H1 (cell line): ENCODE data around the gene TGFB2. TPM values are rescaled to one million over a fixed set of nuclear protein-coding genes. Genes with fewer than 3 reads are reported as not detected.

Experiments
- CTCF ChIA-PET: fragments of 300-600 bp; sonication (Branson Sonifier 250); formaldehyde crosslinking; loops from one replicate; lab custom pipeline; 2021; ENCODE audit not compliant: partially characterized antibody; lab: Charles Lee
- POLR2A ChIA-PET: fragments of 300-600 bp; sonication (Branson Sonifier 250); formaldehyde crosslinking; loops from one replicate; lab custom pipeline; 2021; ENCODE audit warnings: inconsistent platforms; ENCODE audit not compliant: partially characterized antibody; lab: Charles Lee
- DNase-seq, 2 experiments: peaks; one replicate each; pipeline versions ENCODE4 v3.0.0 to v3.0.0-alpha.2; 2010 to 2022; ENCODE audit warnings: low spot score in 2 of 2, low read depth in 1 of 2, mixed read lengths in 1 of 2
- FAIRE-seq: peaks from 2 replicates; lab custom pipeline; 2011; peaks lifted over from hg19 to GRCh38; lab: Jason Lieb, UNC
- H2AFZ ChIP-seq: 2 replicates; pipeline ENCODE4 v1.8.1; 2012; ENCODE audit warnings: low read length, inconsistent platforms
- H2AK5ac ChIP-seq: 2 replicates; pipeline ENCODE4 v1.6.1; 2013; ENCODE audit warnings: low read depth, low read length
- H2BK120ac ChIP-seq: replicated peaks from 2 replicates; pipeline ENCODE3; 2013; ENCODE audit warnings: low read depth, low read length, inconsistent platforms
- H2BK12ac ChIP-seq: 2 replicates; pipeline ENCODE4 v1.6.1; 2013; ENCODE audit warnings: low read depth, low read length
- H2BK15ac ChIP-seq: 2 replicates; pipeline ENCODE4 v1.6.1; 2013; ENCODE audit warnings: low read length
- H2BK20ac ChIP-seq: 2 replicates; pipeline ENCODE4 v1.6.1; 2013; ENCODE audit warnings: low read length
- H2BK5ac ChIP-seq: 2 replicates; pipeline ENCODE4 v1.6.1; 2013; ENCODE audit warnings: low read depth, low read length
- H3K14ac ChIP-seq: 2 replicates; pipeline ENCODE4 v1.6.1; 2013; ENCODE audit warnings: inconsistent platforms; ENCODE audit not compliant: insufficient read length
- H3K18ac ChIP-seq: 2 replicates; pipeline ENCODE4 v1.6.1; 2013; ENCODE audit warnings: low read length; ENCODE audit errors: extremely low read depth
- H3K23ac ChIP-seq: 2 replicates; pipeline ENCODE4 v1.6.1; 2013; ENCODE audit warnings: inconsistent platforms; ENCODE audit not compliant: insufficient read length
- H3K23me2 ChIP-seq: 2 replicates; pipeline ENCODE4 v1.6.1; 2013; ENCODE audit warnings: low read depth, low read length
- H3K27ac ChIP-seq: 2 replicates; pipeline ENCODE4 v1.6.1; 2011; ENCODE audit warnings: low read depth, low read length, inconsistent platforms
- H3K27me3 ChIP-seq, 4 experiments: replicated peaks in 1 of 4; 1 replicate in 1 of 4; 2 replicates in 3 of 4; pipeline versions ENCODE4 v1.6.1 to v1.8.1; 2011 to 2013; ENCODE audit warnings: low read length in 3 of 4, mild to moderate bottlenecking in 3 of 4, inconsistent platforms in 2 of 4, mixed read lengths in 2 of 4, moderate library complexity in 1 of 4; ENCODE audit not compliant: control insufficient read depth in 3 of 4, insufficient read depth in 3 of 4; ENCODE audit errors: extremely low read depth in 1 of 4
- H3K36me3 ChIP-seq, 4 experiments: 2 replicates each; pipeline versions ENCODE4 v1.6.1 to v1.8.1; 2011 to 2013; ENCODE audit warnings: mild to moderate bottlenecking in 4 of 4, low read length in 3 of 4, moderate library complexity in 2 of 4, control low read depth in 1 of 4, inconsistent platforms in 1 of 4; ENCODE audit not compliant: insufficient read depth in 4 of 4, control insufficient read depth in 2 of 4
- H3K4ac ChIP-seq: replicated peaks from 2 replicates; pipeline ENCODE3; 2013; ENCODE audit warnings: low read length, low read depth, mixed read lengths, inconsistent platforms; ENCODE audit not compliant: insufficient read length
- H3K4me1 ChIP-seq, 4 experiments: replicated peaks in 1 of 4; 1 replicate in 1 of 4; 2 replicates in 3 of 4; pipeline versions ENCODE4 v1.6.1 to v1.8.1; 2011 to 2013; ENCODE audit warnings: low read length in 3 of 4, inconsistent platforms in 2 of 4, mixed read lengths in 1 of 4; ENCODE audit not compliant: insufficient read depth in 4 of 4, control insufficient read depth in 3 of 4
- H3K4me2 ChIP-seq, 2 experiments: 2 replicates each; pipeline versions ENCODE4 v1.6.1 to v1.8.1; 2011 to 2013; ENCODE audit warnings: low read depth in 2 of 2, low read length in 2 of 2, control low read depth in 1 of 2, inconsistent platforms in 1 of 2, mild to moderate bottlenecking in 1 of 2; ENCODE audit not compliant: insufficient read depth in 1 of 2
- H3K4me3 ChIP-seq, 4 experiments: fragments of 200-600, 300-600 bp in 1 of 4; sonication (generic), shearing (Covaris generic), sonication (Bioruptor Twin) in 1 of 4; 2 replicates each; pipeline versions ENCODE4 v1.5.1 to v1.8.1; 2011 to 2016; ENCODE audit warnings: low read length in 4 of 4, low read depth in 3 of 4, control low read depth in 2 of 4, inconsistent platforms in 2 of 4, mild to moderate bottlenecking in 2 of 4, mixed read lengths in 1 of 4, moderate library complexity in 1 of 4; ENCODE audit not compliant: insufficient read depth in 2 of 4; ENCODE audit errors: extremely low read depth in 1 of 4
- H3K56ac ChIP-seq: replicated peaks from 2 replicates; pipeline ENCODE3; 2013; ENCODE audit warnings: low read depth, mild to moderate bottlenecking, mixed read lengths, low read length, inconsistent platforms; ENCODE audit not compliant: insufficient read length
- H3K79me1 ChIP-seq: 2 replicates; pipeline ENCODE4 v1.6.1; 2013; ENCODE audit warnings: low read depth, low read length, control low read depth
- H3K79me2 ChIP-seq, 2 experiments: 2 replicates each; pipeline versions ENCODE4 v1.6.1 to v1.8.1; 2012 to 2013; ENCODE audit warnings: low read length in 2 of 2, mild to moderate bottlenecking in 2 of 2, inconsistent platforms in 1 of 2; ENCODE audit not compliant: insufficient read depth in 2 of 2, control insufficient read depth in 1 of 2
- H3K9ac ChIP-seq, 4 experiments: replicated peaks in 1 of 4; 1 replicate in 1 of 4; 2 replicates in 3 of 4; pipeline versions ENCODE4 v1.6.1 to v1.8.1; 2011 to 2013; ENCODE audit warnings: low read depth in 3 of 4, low read length in 3 of 4, control low read depth in 2 of 4, mild to moderate bottlenecking in 2 of 4, moderate library complexity in 2 of 4, inconsistent platforms in 1 of 4; ENCODE audit errors: extremely low read depth in 1 of 4
- H3K9me3 ChIP-seq, 2 experiments: 2 replicates each; pipeline versions ENCODE4 v1.6.1 to v1.8.1; 2012 to 2013; ENCODE audit warnings: mild to moderate bottlenecking in 2 of 2, moderate library complexity in 2 of 2, control low read depth in 1 of 2, inconsistent platforms in 1 of 2, low read depth in 1 of 2, low read length in 1 of 2, mixed read lengths in 1 of 2; ENCODE audit not compliant: insufficient read depth in 2 of 2
- H4K20me1 ChIP-seq, 2 experiments: replicated peaks in 1 of 2; 2 replicates each; pipeline versions ENCODE3 to v1.8.1; 2011 to 2013; ENCODE audit warnings: inconsistent platforms in 2 of 2, low read length in 2 of 2, mild to moderate bottlenecking in 1 of 2; ENCODE audit not compliant: insufficient read depth in 2 of 2, control insufficient read depth in 1 of 2
- H4K5ac ChIP-seq: 2 replicates; pipeline ENCODE4 v1.6.1; 2013; ENCODE audit warnings: low read length, low read depth, mixed read lengths, inconsistent platforms; ENCODE audit not compliant: insufficient read length
- H4K8ac ChIP-seq: 2 replicates; pipeline ENCODE4 v1.8.0; 2013; ENCODE audit warnings: mild to moderate bottlenecking, moderate library complexity, low read length, inconsistent platforms; ENCODE audit not compliant: insufficient read depth; ENCODE audit errors: extremely low read depth
- H4K91ac ChIP-seq: replicated peaks from 2 replicates; pipeline ENCODE3; 2013; ENCODE audit warnings: low read length, mixed read lengths, inconsistent platforms; ENCODE audit not compliant: insufficient read length
- CBX5 ChIP-seq: fragments of 300-800, 300-1000 bp; sonication (generic); IDR thresholded peaks from 2 replicates; pipeline ENCODE4 v1.7.1; 2016; ENCODE audit warnings: antibody characterized with exemption, low read length, low read depth
- CBX8 ChIP-seq: fragments of 300-800, 300-1000 bp; sonication (generic); IDR thresholded peaks from 2 replicates; pipeline ENCODE4 v1.7.1; 2016; ENCODE audit warnings: low read depth, low read length, borderline replicate concordance
- CHD1 ChIP-seq: IDR thresholded peaks from 2 replicates; pipeline ENCODE4 v1.6.1; 2012; ENCODE audit warnings: low read depth, low read length, improper control_type of control experiment
- CHD2 ChIP-seq: IDR thresholded peaks from 2 replicates; pipeline ENCODE4 v1.6.1; 2012; ENCODE audit warnings: low read length, improper control_type of control experiment
- CREB1 ChIP-seq: IDR thresholded peaks from 2 replicates; pipeline ENCODE4 v1.6.1; 2012; ENCODE audit warnings: inconsistent platforms
- GTF2F1 ChIP-seq: IDR thresholded peaks from 2 replicates; pipeline ENCODE4 v1.6.1; 2012; ENCODE audit warnings: low read depth, low read length, improper control_type of control experiment, borderline replicate concordance
- JUN ChIP-seq: IDR thresholded peaks from 2 replicates; pipeline ENCODE4 v1.6.1; 2011; ENCODE audit warnings: low read depth, mild to moderate bottlenecking, improper control_type of control experiment, low read length
- JUND ChIP-seq: IDR thresholded peaks from 2 replicates; pipeline ENCODE4 v1.6.1; 2011; ENCODE audit warnings: mild to moderate bottlenecking, improper control_type of control experiment, low read length
- MAFK ChIP-seq: IDR thresholded peaks from 2 replicates; pipeline ENCODE4 v1.6.1; 2012; ENCODE audit warnings: low read depth, mild to moderate bottlenecking, improper control_type of control experiment, low read length
- POLR2A ChIP-seq, 2 experiments: IDR thresholded peaks; 1 replicate in 1 of 2; 2 replicates in 1 of 2; pipeline ENCODE4 v1.6.1; 2011; ENCODE audit warnings: low read depth in 2 of 2, low read length in 2 of 2, mild to moderate bottlenecking in 2 of 2; ENCODE audit errors: control extremely low read depth in 1 of 2
- SIRT6 ChIP-seq: IDR thresholded peaks from one replicate; pipeline ENCODE4 v1.7.1; 2012; ENCODE audit warnings: low read length, inconsistent platforms
- SP1 ChIP-seq: IDR thresholded peaks from 2 replicates; pipeline ENCODE4 v1.6.1; 2011; ENCODE audit warnings: low read depth, low read length
- SRF ChIP-seq: IDR thresholded peaks from 2 replicates; pipeline ENCODE4 v1.6.1; 2011; ENCODE audit warnings: mild to moderate bottlenecking, low read depth, low read length, moderate library complexity
- TAF1 ChIP-seq: IDR thresholded peaks from 2 replicates; pipeline ENCODE4 v1.6.1; 2011; ENCODE audit warnings: mild to moderate bottlenecking, low read depth, low read length
- TAF7 ChIP-seq: optimal IDR thresholded peaks from 2 replicates; pipeline ENCODE3; 2011; ENCODE audit warnings: low read depth, mild to moderate bottlenecking, inconsistent platforms, low read length, moderate library complexity, borderline replicate concordance
- TCF12 ChIP-seq: IDR thresholded peaks from 2 replicates; pipeline ENCODE4 v1.6.1; 2011; ENCODE audit warnings: low read depth, mild to moderate bottlenecking, low read length
- YY1 ChIP-seq: IDR thresholded peaks from 2 replicates; pipeline ENCODE4 v1.6.1; 2011; ENCODE audit warnings: low read depth, mild to moderate bottlenecking, low read length
- WGBS, 2 experiments: shearing (Covaris generic) in 1 of 2; methylation state at CpG; one replicate each; pipeline versions ENCODE4 v1.1.6 to v1.1.7; 2013 to 2015; ENCODE audit warnings: low lambda C conversion rate in 2 of 2, mixed read lengths in 2 of 2, inconsistent platforms in 1 of 2, low coverage in 1 of 2, missing lambda C conversion rate in 1 of 2; ENCODE audit not compliant: insufficient replicate concordance in 2 of 2, insufficient coverage in 1 of 2, insufficient read length in 1 of 2; ENCODE audit errors: extremely low coverage in 1 of 2, missing lambda C conversion rate in 1 of 2; 5-methylcytosine and 5-hydroxymethylcytosine counted together
- polyA plus RNA-seq, 7 experiments: library from polyadenylated mRNA; depleted of rRNA in 3 of 7; stranded (reverse) in 5 of 7; unstranded in 2 of 7; fragments of >200 nt in 5 of 7; fragments of 200-250 nt in 2 of 7; gene quantifications; 1 replicate in 5 of 7; 2 replicates in 1 of 7; 4 replicates in 1 of 7; pipeline versions ENCODE4 v1.2.1 to v1.2.3, GENCODE V29; 2011 to 2013; ENCODE audit warnings: missing spikeins in 2 of 7, mixed read lengths in 2 of 7
- total RNA-seq: library from RNA; stranded (reverse); fragmentation: NEBNext Ultra II Directional; extraction: Animal tissue kit (Norgen Biotek cat#: 25700); gene quantifications from 2 replicates; pipeline ENCODE4 v1.2.1, GENCODE V29; 2021

Gene TGFB2
- total and polyA plus RNA-seq, 2 of the 8 experiments (the other 6 are each of a cell fraction or from before 2014, with no cell fraction given), result 0.26 to 0.84 TPM

- Histone ChIP-seq H2BK5ac (no peak overlapping the region), H3K79me1 (no peaks in the 10 kb centered on the region), H3K56ac (no peak overlapping the region), H3K4me1 (peaks cover 0 to 2% (median under 1%) of the 10 kb centered on the region in 4 experiments; a peak in 2 of 7 replicates), H4K20me1 (no peaks in the 10 kb centered on the region), H3K27ac (no peak overlapping the region), H3K14ac (no peak overlapping the region), H3K9me3 (no peaks in the 10 kb centered on the region), H3K4ac (no peak overlapping the region), H3K18ac (no peak overlapping the region), H3K4me3 (no peak overlapping the region), H4K5ac (no peak overlapping the region), H2BK120ac (no peak overlapping the region), H2AK5ac (no peak overlapping the region), H2BK12ac (no peak overlapping the region), H4K91ac (no peak overlapping the region), H2BK15ac (no peak overlapping the region), H2BK20ac (no peak overlapping the region), H2AFZ (no peak overlapping the region), H3K4me2 (no peak overlapping the region), H3K79me2 (no peaks in the 10 kb centered on the region), H3K27me3 (no peaks in the 10 kb centered on the region), H3K23me2 (no peaks in the 10 kb centered on the region), H3K36me3 (no peaks in the 10 kb centered on the region), H3K9ac (no peak overlapping the region), H4K8ac (no peak overlapping the region), H3K23ac (no peak overlapping the region)
- ChIA-PET POLR2A (interaction anchor here (0.9 kb wide), 1 partner anchor 171 kb away, joined by 3 read pairs; no protein-coding TSS in a partner anchor), CTCF (interaction anchor here (0.7 to 0.9 kb wide), 2 partner anchors 32 to 96 kb away, joined by 3 read pairs; no protein-coding TSS in a partner anchor)
- 90% methylated on average over 3 of the region's 3 CpGs; no CpG with 5 or more reads in 1 of the 2 experiments for WGBS, 2 experiments
- FAIRE-seq (no peak), DNase-seq (no peak)
- TF ChIP-seq CREB1, result no peak
- TF ChIP-seq CHD1, result no peak
- no peak for TF ChIP-seq CBX5
- no peak for TF ChIP-seq CHD2
- no peak for TF ChIP-seq SIRT6
- no peak for TF ChIP-seq SRF
- TF ChIP-seq TAF1, result no peak
- no peak for TF ChIP-seq MAFK
- TF ChIP-seq POLR2A (IDR thresholded peaks at IDR 0.05; ENCODE audit: control extremely low read depth in 1 of 2, low read depth in 2 of 2, low read length in 2 of 2), result no peak
- TF ChIP-seq TAF7, result no peak
- no peak for TF ChIP-seq CBX8
- no peak for TF ChIP-seq YY1
- TF ChIP-seq TCF12, result no peak
- no peak for TF ChIP-seq GTF2F1
- TF ChIP-seq SP1, result no peak
- no peak for TF ChIP-seq JUN
- TF ChIP-seq JUND, result no peak
Measured at GRCh38 chr1:218488531-218488930, 143.4 kb downstream of the TGFB2 start.
